Activated naive CD4-positive, alpha-beta T cell treated with Interleukin-2 at 50 U/mL for 16 hours (primary cell): ENCODE data around the gene NOTUM.
"Not testable (repeated sequence)": the region's sequence is repeated elsewhere in the genome, so short reads cannot be mapped to it uniquely, and the experiment has no call there.

Experiments used
- DNase-seq: peaks from one replicate; pipeline ENCODE4 v3.0.0-alpha.2; 2020

NOTUM gene

DNA sequence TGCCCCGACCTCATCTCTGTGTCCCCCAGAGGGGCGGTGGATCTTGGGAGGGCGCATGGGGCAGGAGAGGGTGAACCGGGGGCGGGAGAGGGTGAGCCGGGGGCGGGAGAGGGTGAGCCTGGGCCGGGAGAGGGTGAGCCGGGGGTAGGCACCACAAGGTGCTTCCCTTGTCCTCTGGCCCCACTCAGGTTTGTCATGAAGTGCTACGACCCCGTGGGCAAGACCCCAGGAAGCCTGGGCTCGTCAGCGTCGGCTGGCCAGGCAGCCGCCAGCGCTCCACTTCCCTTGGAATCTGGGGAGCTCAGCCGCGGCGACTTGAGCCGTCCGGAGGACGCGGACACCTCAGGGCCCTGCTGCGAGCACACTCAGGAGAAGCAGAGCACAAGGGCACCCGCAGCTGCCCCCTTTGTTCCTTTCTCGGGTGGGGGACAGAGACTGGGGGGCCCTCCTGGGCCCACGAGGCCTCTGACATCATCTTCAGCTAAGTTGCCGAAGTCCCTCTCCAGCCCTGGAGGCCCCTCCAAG lies 35.3 kb upstream of the NOTUM start:
- no peak for DNase-seq

DNA sequence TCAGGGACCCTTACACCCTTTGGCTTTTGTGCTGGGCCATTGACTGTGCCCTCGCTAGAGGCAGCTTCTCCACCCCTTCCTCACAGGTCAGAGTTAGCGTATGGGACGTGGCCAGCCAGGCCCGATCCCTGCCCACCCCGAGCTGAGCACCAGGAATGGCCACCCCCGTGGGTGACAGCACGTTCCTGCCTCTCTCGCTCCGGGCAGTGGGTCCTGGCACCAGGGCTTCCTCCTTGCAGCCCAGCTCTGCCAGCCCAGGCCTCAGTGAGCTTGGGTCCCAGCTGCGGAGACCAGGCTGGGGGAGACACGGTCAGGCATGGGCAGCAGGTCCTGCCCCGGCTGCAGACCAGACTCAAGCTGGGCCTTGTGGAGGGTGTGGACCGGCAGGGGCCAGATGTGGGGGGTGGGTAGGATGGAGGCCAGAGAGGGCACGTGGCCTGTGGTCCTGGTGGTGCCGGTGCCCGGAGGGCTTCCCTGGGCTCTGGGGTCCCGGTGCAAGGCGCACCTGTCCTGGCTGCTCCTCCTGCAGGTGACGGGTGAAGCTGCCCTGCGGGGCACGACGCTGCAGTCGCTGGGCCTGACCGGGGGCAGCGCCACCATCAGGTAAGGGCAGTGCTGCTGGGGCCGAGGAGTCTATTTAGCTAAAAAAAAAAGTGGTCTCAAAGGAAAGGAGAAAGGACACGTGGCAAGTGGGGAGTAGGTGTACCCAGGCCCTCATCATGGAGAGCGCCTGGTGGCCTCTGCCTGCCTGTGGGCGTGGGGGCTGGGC lies 34.7 kb upstream of the NOTUM start:
- DNase-seq: no peak

DNA sequence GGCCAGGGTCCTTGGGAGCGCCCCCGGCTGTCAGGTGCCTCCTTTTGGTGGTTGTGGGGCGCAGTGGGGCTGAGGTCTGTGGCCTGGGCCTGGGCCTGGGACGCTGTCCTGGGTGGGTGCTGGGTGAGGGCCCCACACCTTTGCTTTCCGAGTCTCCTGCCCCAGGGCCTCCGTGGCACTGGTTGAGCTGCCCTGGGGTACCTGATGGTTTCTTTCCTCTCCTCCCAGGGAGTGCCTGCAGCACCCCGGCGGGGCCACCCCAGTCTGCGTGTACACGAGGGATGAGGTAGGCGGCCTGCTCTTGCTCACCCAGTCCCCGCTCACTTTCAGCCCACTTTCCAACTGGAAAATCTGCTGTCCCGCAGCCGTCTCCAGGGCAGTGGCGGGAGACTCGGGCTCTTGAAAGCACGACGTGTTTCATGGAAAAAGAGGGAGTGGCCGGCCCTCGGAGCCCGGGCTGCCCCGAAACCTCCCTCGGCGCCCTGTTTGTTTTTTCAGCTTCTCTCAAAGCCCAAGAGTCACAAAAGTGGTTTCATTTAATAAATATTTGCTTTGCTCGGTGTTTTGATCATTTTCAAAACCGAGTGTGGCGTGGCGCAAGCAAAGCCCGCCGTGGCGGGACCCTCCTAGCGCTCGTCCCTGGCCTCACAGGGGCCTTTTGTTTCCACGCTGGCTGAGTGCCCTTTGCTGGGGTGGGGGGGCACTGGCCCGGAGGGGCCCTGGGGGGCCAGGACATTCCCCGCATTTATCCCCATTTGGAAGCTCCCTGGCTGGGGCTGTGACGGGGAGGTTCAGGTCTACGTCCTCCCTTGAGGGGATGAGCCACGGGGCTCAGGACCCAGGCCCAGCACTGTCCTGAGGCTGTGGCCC lies 33.8 kb upstream of the NOTUM start:
- DNase-seq: no peak

DNA sequence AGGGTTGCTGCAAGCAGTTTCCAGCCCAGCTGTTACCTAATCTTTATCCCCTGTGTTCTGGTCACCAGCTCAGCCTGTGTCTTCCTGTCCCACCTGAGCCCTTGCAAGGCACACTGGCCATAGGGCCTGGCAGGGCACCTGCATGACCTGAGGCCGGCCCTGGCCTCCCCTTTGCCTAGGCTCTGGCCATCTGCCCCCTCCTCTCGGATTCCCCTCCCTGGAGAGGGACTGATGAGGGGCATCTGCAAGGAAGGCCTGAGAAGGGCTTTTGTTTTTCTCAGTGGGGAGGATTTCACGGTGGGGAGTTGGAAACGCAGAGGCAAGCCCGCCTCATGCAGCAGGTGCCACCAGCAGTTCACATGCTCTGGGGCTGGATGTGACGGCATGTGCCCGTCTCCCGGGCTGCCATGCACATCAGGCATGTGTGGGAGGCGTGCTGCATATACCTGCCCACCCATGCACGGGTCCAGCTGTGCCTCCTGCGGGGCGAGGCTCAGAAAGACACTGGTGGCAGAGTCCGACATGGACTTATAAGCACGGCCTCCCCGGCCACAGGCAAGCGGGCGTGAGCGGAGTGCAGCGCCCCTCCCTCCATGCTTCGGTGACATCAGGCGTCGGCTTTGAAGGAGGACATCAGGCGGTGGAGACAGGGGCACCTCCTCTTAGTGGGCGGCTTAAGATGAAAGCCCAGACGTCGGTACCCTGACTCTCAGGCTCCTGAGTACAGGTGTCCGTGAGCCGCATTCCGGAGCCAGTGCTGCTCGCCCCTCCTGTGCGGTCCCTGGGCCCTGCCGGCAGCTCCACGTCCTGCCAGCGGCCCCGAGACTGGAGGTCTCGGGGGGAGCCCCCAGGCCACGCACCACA lies 33.0 kb upstream of the NOTUM start:
- no peak for DNase-seq

DNA sequence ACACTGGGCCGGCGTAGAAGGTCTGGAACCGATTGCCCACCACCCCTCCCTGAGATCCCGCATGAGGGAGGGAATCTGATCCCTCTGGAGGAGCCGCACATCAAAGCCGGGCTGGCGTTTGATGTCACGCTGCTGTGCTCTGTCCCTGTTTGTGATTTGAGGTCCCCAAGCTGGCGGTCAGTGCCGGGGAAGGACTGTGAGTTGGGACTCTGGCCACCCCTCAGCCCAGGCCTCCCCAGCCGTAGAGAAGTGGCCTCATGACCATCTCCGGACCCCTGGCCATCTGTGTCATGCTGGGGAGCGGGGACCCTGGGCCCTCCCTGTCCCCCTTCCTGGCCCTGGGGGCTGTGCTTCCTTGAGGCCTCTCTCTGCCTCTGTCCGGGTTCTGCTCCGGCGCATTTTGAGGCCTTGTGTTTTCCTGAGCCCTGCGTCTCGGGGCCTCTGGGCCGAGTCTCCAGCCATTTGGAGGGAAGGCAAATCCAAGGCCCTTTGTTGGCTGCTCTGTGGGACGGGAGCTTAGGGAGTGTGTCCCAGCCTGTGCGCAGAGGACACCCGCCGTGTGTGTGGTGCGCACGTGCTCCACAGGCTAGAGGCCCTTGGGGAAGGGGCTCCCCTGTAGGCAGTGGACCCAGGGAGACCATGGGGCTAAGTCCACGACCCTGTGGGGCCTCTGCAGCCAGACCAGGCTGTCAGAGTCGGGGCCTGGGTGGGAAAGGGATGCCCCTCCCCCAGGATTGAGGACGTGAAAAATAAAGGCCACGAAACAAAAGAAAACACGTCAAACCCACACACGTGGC lies 31.5 kb upstream of the NOTUM start:
- DNase-seq: no peak

DNA sequence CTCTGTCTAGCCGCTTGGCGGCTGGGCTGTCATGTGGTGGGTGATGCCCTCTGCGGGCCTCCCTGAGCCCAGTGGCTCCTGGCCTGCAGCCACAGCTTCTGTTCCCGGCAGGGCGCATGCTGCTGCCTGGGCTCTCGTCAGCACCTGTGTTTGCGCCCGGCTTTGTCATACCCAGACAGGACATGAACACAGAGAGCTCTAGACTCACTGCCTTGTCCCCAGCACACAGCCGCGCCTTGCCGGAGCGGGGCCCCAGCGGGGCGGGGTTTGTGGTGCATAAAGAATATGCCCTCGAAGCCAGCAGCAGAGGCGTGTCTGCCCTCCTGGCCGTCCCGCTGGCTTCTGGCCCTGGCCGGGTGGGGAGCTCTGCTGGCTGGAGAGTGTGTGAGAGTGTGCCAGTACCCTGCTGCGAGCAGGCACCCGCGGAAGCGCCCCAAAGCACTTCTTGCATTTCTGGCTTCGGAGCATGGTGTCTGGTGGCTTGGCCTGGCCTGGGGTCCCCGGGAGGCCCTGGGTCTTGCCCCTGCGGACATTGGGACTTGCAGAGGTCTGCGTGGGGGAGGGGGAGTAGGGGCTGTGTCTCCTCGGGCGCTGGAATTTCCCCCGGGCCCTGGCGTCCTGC lies 30.8 kb upstream of the NOTUM start:
- DNase-seq: no peak

DNA sequence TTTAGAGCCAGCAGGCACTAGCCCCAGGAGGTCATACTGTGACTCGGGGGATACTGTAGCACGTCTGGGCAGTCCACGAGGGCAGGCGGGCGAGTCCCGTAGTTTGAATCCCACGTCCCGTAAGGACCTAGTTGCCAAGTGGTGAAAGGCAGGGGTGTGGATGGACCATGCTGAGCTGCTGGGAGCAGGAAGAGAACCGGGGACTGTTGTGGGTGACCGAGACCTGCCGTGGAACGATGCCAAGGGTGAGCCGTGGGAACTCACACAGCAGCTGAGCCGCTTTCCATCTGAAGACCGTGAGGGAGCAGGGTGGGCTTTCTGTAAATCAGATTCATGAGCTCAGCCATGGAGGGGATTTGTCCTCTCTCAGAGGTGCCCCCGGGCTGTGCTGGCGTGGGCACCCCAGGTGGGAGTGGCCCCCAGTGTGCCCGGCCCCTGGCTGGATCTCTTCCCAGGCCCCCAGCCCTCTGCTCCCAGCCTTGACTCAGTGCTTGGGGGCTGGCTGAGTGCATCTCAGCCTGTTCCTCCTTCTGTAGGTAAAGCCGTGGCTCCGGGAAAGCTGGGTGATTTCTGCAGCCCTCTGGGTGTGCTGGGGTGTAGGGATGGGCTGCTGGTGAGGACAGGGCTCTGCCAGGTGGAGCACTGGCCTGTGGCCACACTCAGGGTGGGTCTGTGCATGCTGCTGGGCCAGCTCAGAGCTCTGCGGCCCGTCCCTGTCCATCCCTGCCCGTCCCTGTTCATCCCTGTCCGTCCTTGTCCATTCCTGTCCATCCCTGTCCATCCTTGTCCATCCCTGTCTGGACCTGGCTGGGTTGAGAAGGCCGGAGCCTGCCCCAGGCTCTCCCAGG lies 30.1 kb upstream of the NOTUM start:
- no peak for DNase-seq

DNA sequence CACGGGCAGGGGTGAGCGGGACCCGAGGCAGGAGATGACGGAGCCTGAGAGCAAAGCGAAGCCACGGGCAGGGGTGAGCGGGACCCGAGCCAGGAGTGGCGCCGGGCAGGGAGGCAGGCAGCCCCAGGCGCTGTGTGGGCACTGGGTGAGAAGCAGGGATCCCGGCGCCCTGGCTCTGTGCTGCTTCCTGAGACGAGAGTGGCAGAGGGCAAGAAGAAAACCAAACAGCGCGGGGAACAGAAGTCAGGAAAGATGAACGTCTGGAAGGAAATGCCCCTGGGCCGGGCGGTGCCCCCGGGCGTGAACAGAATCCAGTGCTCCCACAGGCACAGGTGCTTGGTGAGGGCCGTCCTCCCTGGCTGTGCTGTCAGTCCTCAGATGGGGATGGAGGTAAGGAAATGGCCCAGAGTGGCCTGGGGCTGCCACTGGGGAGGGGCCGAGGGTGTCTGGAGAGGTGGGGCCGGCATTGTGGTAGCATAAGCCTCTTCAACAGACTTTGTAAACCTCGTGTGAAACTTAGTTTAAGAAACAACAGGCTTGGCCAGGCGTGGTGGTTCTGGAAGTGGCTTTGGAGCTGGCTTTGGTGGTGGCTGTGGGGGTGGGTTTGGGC lies 26.3 kb upstream of the NOTUM start:
- no peak for DNase-seq

DNA sequence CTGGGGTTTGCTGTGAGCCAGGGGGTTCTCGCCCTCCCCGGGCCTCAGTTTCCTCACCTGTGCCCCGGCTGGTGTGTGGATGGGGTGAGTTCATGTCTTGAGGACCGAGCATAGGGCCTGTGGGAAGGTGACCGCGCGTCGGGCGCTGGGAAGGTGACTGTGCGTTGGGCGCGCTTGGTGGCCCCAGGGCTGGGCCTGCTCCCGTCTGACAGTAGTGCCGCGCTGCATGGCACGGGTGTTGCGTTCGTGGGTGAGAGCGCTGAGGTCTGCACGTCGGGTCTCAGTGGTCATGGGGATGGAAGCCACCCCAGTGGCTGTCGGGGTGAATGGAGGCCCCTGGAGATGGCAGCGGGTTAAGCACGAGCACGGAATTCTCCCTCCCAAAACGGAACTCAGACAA lies 25.6 kb upstream of the NOTUM start:
- no peak for DNase-seq

DNA sequence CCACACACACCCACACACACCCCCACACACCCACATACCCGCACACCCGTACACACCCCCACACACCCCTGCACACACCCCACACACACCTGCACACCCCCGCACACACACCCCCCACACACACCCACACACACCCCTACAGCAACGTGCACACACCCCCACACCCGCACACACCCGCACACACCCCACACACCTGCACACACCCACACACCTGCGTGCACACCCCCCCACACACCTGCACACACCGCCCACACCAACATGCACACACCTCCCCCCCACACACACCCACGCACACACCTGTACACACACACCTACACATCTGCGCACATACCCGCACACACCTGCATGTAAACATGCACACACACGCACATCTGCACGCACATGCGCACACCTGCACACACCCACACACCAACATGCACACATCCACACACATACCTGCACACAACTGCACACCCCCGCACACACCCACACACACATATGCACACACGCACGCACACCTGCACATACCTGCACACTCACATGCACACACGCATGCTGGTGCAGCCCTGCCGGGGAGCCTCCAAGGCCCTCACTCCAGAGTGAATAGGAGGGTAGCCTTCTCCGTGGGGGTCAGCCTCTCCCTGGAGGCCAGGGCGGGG lies 23.9 kb upstream of the NOTUM start:
- no peak for DNase-seq

DNA sequence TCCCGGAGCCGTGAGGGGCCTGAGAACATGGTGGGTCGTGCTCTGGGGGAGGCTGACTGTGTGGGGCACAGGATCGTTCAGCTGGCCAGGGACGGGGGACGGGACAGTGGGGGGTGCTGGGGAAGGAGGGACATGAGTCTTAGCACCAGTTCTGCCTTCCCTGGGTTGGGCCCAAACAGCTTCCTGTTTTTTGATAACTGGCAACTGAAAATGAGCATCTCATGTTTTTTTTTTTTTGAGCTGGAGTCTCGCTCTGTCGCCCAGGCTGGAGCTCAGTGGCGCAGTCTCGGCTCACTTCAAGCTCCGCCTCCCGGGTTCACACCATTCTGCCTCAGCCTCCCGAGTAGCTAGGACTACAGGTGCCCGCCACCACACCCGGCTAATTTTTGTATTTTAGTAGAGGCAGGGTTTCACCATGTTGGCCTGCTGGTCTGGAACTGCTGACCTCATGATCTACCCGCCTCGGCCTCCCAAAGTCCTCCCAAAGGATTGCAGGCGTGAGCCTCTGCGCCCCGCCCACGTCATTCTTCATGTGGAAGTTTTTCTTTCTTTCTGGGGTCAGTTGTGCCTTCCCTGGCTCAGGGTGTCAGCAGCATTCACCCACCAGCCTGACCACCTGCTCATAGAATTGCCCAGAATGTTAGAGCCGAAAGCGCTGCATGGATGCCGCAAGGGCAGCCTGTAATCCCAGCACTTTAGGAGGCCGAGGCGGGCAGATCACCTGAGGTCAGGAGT lies 22.8 kb upstream of the NOTUM start:
- DNase-seq: no peak

DNA sequence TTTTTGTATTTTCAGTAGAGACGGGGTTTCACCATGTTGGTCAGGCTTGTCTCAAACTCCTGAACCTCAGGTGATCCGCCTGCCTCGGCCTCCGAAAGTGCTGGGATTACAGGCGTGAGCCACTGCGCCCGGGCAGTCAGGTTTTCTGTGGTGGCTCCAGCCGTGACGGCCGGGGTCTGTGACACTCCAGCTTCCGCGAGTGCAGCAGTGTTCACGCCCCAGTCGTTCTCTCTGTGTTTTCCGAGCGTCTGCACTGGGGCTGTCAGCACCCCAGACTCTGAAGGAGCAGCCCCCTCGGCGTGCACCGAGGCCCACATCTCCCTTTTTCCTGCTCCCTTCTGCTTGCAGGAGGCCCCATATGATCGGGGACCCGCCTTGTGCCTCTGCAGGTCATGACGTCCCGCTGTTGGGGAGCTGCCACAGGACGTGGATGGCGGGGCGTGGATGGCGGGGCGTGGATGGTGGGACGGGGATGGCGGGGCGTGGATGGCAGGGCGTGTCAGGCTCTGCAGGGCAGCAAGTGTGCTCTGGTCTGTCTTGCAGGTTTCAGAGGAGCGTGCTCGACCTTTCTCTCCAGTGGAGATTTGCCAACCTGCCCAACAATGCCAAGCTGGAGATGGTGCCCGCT lies 22.1 kb upstream of the NOTUM start:
- no peak for DNase-seq

DNA sequence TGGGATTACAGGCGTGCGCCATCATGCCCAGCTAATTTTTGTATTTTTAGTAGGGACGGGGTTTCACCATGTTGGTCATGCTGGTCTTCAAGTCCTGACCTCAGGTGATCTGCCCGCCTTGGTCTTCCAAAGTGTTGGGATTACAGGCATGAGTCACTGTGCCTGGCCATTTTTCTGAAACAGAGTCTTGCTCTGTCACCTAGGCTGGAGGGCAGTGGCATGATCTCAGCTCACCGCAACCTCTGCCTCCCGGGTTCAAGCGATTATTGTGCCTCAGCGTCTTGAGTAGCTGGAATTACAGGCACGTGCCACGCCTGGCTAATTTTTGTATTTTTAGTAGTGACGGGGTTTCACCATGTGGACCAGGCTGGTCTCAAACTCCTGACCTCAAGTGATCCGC lies 20.5 kb upstream of the NOTUM start:
- DNase-seq: not testable (repeated sequence)

DNA sequence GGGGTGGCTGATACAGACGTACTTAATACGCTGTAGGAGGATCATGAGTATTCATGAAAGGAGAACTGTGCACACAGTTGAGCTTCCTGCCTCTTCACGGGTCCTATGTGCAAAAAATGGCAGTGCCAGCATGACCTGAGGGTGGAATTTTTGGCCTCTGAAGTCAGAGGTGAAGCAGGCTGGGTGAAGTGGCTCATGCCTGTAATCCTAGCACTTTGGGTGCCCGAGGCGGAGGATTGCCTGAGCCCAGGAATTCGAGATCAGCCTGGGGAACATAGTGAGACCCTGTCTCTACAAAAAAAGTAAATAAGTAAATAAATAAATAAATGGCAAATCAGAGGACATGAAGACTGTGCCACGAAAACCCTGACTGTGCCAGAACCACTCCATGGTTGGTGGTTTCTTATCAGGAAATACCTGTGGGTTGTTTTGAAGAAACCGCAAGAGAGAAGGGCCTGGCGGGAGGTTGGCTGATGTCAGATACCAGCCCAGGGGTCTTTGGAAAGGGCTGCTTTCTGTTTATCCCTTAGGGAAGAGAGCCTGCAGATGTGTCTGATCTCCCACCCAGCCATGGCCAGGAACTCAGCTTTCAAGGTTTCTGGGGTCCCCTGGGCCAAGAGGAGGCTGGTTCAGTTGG lies 19.8 kb upstream of the NOTUM start:
- no peak for DNase-seq

DNA sequence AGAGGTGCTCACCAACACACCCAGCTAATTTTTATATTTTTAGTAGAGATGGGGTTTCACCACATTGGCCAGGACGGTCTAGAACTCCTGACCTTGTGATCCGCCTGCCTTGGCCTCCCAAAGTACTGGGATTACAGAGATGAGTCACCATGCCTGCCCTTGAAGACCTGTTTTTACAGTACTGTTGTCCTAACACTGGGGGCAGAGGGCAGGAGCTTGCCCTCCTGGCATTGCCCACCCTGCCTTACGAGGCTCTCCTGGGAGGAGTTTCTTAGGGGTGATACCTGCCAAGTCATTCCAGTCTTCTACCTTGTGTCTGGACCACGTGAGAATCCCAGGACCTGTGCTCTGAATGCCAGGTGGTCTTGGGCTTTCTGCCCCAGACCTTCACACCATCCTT lies 19.1 kb upstream of the NOTUM start:
- no peak for DNase-seq

DNA sequence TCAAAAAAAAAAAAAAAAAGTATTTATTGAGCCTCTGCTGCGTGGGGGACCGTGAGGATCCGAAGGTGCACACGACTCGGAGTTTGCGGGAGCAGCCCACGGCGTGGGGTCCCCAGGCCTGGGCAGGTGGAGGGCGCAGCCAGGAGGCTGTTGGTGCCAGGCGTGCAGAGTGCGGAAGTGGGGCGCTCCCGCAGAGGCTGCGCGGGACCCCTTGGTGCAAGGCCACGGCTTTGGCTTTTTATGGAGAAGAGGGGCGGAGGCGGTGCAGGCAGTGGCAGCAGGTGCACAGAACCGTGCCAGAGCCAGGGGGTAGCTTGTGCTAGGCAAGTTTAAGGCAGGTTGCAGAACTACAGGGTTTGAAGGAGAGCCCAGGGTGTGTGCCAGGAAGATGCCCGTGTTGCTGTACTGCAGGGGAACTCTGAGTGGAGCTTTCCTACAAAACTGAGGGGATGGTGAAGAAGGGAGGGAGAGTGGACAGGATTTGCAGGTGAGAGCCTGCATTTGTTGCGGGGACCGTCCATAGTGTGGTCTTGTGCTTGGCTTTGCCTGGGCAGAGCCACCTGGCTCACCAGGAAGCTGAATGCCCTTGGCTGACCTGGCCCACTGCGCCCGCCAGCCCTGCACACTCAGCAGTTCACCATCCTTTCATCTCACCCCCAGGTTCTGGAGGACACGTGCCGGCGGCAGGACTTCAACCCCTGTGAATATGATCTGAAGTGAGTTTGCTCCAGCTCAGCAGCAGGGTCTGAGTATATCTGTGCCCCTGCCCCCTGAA lies 17.7 kb upstream of the NOTUM start:
- no peak for DNase-seq

DNA sequence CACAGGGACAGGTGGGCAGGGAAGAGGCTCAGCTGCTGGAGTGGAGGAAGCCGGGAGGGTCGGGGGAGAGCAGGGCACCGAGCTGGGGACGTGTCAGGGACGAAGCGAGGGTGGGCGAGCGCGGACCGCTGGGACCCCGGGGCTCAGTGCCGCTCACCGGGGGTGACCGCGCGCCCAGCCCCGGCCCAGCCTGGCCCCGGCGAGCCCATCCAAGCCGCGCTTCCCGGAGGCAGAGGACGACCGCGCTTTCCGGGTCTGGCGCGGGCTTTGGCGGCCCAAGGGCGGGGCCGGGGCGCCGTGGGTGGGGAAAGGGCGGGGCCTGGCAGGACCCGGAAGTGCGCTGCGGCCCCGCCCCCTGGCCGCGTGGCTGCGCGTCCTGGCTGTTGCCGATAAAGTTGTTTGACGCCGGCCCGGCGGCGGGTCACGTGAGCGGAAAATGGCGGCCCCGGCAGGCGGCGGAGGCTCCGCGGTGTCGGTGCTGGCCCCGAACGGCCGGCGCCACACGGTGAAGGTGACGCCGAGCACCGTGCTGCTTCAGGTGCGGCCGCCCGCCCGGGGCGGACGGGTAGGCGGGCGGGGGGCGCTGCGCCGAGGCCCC lies 16.3 kb upstream of the NOTUM start, which contains the start of gene ASPSCR1:
Gene ASPSCR1, plus strand, starts transcription at position 419 of the 598 bp plus-strand sequence. Its CDS starts 18 bp downstream, at position 437.
- DNase-seq: peak; percentile 89
